Nephron progenitor cell (in vitro differentiated cells): ENCODE data around the gene MFAP3L.

Experiments used
- DNase-seq: peaks from one replicate; pipeline ENCODE4 v3.0.0; 2021
- H3K27ac Mint-ChIP-seq: 2 replicates; pipeline ENCODE4 v1.8.0; 2021; ENCODE audit warnings: mild to moderate bottlenecking, moderate library complexity, mixed read lengths
- H3K27me3 Mint-ChIP-seq: 2 replicates; pipeline ENCODE4 v1.8.0; 2021; ENCODE audit warnings: mild to moderate bottlenecking, low read depth, mixed read lengths; ENCODE audit not compliant: poor library complexity
- H3K36me3 Mint-ChIP-seq: 2 replicates; pipeline ENCODE4 v1.8.0; 2021; ENCODE audit warnings: low read depth, mixed read lengths
- H3K4me1 Mint-ChIP-seq: 2 replicates; pipeline ENCODE4 v1.8.0; 2021; ENCODE audit warnings: mixed read lengths
- H3K4me3 Mint-ChIP-seq: 2 replicates; pipeline ENCODE4 v1.8.0; 2021; ENCODE audit warnings: mild to moderate bottlenecking, moderate library complexity, mixed read lengths
- H3K9me3 Mint-ChIP-seq: 2 replicates; pipeline ENCODE4 v1.8.0; 2021; ENCODE audit warnings: mild to moderate bottlenecking, moderate library complexity, mixed read lengths
- TF ChIP-seq, protein P1 (sequence below): fragments of 200-600 bp; sonication (generic); IDR thresholded peaks from 2 replicates; pipeline ENCODE4 v1.5.0; 2021; ENCODE audit warnings: antibody characterized with exemption

Gene MFAP3L

DNA sequence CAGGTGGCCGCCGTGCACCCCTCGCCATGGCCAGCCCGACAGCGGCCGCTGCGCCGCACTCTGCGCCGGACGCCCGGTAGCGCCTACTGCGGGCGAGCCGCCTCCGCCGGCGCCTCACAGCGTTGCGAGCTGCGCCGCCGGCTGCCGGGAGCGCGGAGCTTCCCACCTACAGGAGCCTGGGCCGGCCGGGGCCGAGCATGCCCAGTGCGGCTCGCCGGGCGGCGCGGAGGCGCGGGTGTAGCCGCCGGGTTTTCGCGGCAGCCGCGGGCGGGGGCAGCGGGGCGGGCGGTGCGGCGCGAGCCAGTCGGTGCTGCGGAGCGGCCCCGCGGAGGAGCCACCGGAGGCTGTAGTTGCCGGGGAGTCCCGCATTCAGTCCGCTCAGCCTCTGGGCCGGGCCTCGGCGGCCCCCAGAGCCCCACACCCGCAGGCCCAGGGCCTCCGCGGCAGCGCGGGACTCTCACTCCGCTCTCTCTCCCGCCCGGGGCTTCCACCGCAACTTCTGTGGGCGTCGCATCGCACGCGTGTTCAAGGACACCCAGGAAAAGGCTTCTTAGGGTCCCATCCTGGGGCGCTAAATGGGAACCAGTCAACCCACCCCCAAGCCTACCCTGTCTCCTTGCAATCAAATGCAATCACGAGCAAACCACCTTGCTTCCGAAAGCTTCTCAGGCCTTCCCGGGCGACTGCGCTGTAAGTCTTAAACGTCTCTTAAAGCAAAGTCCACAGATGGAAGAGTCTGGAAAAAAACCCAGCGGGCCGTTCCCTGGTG lies at the start of gene MFAP3L:
Gene MFAP3L, minus strand, starts transcription at position 143 of the 769 bp plus-strand sequence. CDS start 20,518 bp downstream, outside the sequence.
- H3K27ac Mint-ChIP-seq = peak within 1 kb of the TSS; percentile 79
- DNase-seq = peak; percentile 91
- TF ChIP-seq, protein P1, sequence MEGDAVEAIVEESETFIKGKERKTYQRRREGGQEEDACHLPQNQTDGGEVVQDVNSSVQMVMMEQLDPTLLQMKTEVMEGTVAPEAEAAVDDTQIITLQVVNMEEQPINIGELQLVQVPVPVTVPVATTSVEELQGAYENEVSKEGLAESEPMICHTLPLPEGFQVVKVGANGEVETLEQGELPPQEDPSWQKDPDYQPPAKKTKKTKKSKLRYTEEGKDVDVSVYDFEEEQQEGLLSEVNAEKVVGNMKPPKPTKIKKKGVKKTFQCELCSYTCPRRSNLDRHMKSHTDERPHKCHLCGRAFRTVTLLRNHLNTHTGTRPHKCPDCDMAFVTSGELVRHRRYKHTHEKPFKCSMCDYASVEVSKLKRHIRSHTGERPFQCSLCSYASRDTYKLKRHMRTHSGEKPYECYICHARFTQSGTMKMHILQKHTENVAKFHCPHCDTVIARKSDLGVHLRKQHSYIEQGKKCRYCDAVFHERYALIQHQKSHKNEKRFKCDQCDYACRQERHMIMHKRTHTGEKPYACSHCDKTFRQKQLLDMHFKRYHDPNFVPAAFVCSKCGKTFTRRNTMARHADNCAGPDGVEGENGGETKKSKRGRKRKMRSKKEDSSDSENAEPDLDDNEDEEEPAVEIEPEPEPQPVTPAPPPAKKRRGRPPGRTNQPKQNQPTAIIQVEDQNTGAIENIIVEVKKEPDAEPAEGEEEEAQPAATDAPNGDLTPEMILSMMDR = no peak
- H3K36me3 Mint-ChIP-seq = no peaks in the 10 kb centered on the region
- H3K27me3 Mint-ChIP-seq = peaks cover 63% of the 10 kb centered on the region
- H3K4me1 Mint-ChIP-seq = peaks cover 11% of the 10 kb centered on the region
- peaks cover 19% of the 10 kb centered on the region for H3K9me3 Mint-ChIP-seq
- peak within 1 kb of the TSS; percentile 91 for H3K4me3 Mint-ChIP-seq

GRCh38 chr4:170071196-170071595 lies 45.0 kb upstream of the MFAP3L start:
- Mint-ChIP-seq H3K4me3 (no peak overlapping the region), H3K4me1 (no peaks in the 10 kb centered on the region), H3K27me3 (no peaks in the 10 kb centered on the region), H3K27ac (no peak overlapping the region), H3K9me3 (no peaks in the 10 kb centered on the region), H3K36me3 (peaks cover 55% of the 10 kb centered on the region)
- TF ChIP-seq, protein P1 = no peak
- DNase-seq = no peak

DNA sequence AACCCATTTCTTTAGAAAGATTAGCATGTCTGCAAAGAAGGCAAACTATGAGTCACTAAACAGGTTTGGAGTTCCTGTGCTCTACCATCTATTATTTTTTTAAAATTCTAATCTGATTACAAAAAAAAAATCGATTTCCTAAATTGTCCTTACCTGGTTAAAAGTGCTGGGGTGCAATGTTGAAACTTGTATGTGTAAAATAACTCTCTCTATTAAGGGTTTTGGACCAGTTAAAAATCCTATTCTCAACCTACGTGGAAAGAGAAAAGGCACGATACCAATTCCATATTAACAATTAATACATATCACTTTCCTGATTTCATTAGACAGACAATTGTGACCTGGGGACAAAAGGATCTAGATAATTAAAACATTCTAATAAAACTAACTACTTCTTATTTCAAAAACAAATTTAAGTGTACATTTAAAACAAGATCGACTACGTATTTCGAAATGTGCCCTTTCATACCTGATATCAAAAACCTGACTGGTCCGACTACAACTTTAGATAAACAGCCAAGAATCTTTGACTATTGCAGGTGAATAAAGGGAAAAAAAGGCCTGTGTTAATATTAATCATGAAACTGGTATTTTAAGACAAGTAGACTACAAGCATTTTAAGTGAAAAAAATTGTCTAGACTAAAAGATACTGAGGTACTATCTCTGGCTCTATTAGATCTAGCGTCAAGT lies 42.4 kb upstream of the MFAP3L start:
- no peak overlapping the region for H3K4me3 Mint-ChIP-seq
- TF ChIP-seq, protein P1 = no peak

GRCh38 chr4:170059421-170059820 lies 33.2 kb upstream of the MFAP3L start:
- Mint-ChIP-seq H3K27me3 (no peaks in the 10 kb centered on the region), H3K27ac (no peak overlapping the region), H3K4me1 (no peaks in the 10 kb centered on the region), H3K36me3 (peaks cover 55% of the 10 kb centered on the region), H3K9me3 (no peaks in the 10 kb centered on the region), H3K4me3 (no peak overlapping the region)
- TF ChIP-seq, protein P1 = no peak
- no peak for DNase-seq

More for the DNA sequence above, 42.4 kb upstream of the MFAP3L start:
- Mint-ChIP-seq H3K9me3 (no peaks in the 10 kb centered on the region), H3K36me3 (peaks cover 39% of the 10 kb centered on the region), H3K4me1 (no peaks in the 10 kb centered on the region), H3K27me3 (no peaks in the 10 kb centered on the region), H3K27ac (no peak overlapping the region)
- DNase-seq = no peak

DNA sequence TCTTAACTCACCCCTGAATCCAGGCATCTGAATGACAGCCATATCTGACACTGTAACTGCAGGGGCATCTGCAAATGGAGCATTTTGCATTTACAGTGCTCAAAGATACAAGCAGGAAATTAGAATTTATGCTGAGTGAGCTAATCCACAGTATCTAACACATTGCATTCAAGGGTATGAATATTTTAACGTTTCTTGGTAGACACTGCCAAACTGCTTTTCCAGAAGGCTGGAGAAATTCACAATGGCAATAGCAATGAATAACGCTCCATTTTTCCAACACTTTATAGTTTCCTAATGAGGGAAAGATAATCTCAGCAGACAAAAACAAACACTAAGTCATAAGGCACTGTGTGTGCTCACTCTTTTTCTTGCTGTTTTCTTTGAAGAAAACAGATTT lies 32.6 kb upstream of the MFAP3L start:
- no peak overlapping the region for H3K4me3 Mint-ChIP-seq
- H3K9me3 Mint-ChIP-seq = no peaks in the 10 kb centered on the region
- no peak for DNase-seq
- H3K27me3 Mint-ChIP-seq = no peaks in the 10 kb centered on the region
- TF ChIP-seq, protein P1 = no peak
- H3K4me1 Mint-ChIP-seq = no peaks in the 10 kb centered on the region
- no peak overlapping the region for H3K27ac Mint-ChIP-seq
- H3K36me3 Mint-ChIP-seq = peaks cover 55% of the 10 kb centered on the region
